Tibial nerve (tissue), 4 donors: ENCODE data around the gene ING5. TPM values are rescaled to one million over a fixed set of nuclear protein-coding genes. Genes with fewer than 3 reads are reported as not detected.
"Not testable (repeated sequence)": the region's sequence is repeated elsewhere in the genome, so short reads cannot be mapped to it uniquely, and the experiment has no call there.

ENCODE experiments used
- DNase-seq, 2 donors: peaks; one replicate each; pipeline ENCODE4 v3.0.0-alpha.2; 2019; ENCODE audit warnings: low spot score in 2 of 2
- H3K27ac ChIP-seq, 4 donors: fragments of 200-600 bp; sonication (generic) in 3 of 4; one replicate each; pipeline ENCODE4 v1.5.1; 2017 to 2019; ENCODE audit warnings: mild to moderate bottlenecking in 1 of 4
- H3K27me3 ChIP-seq, 2 donors: fragments of 200-600 bp; sonication (generic) in 1 of 2; one replicate each; pipeline versions ENCODE4 v1.5.1 to v1.6.0; 2017 to 2019
- H3K36me3 ChIP-seq, 3 donors: fragments of 200-600 bp; sonication (generic); one replicate each; pipeline ENCODE4 v1.5.1; 2018 to 2019
- H3K4me1 ChIP-seq, 4 donors: fragments of 200-600 bp; sonication (generic) in 3 of 4; one replicate each; pipeline ENCODE4 v1.5.1; 2017 to 2019
- H3K4me3 ChIP-seq, 4 donors: fragments of 200-600 bp; sonication (generic) in 3 of 4; one replicate each; pipeline ENCODE4 v1.5.1; 2017 to 2019; ENCODE audit warnings: mild to moderate bottlenecking in 1 of 4, moderate library complexity in 1 of 4
- H3K9me3 ChIP-seq, 4 donors: fragments of 200-600 bp; sonication (generic) in 3 of 4; one replicate each; pipeline ENCODE4 v1.5.1; 2017 to 2019
- CTCF ChIP-seq, 5 experiments: fragments of 200-600 bp in 3 of 5; fragments of 450-650 bp in 2 of 5; sonication (generic) in 3 of 5; IDR thresholded peaks; one replicate each; pipeline ENCODE4 v1.5.1; 2016 to 2019; ENCODE audit warnings: antibody characterized with exemption in 5 of 5, mild to moderate bottlenecking in 3 of 5, moderate library complexity in 2 of 5
- EP300 ChIP-seq, 2 donors: sonication (generic); formaldehyde crosslinking; IDR thresholded peaks; one replicate each; pipeline ENCODE4 v1.6.1; 2017; ENCODE audit warnings: antibody characterized with exemption in 2 of 2, mild to moderate bottlenecking in 1 of 2
- POLR2A ChIP-seq, 2 donors: fragments of 450-650 bp; IDR thresholded peaks; one replicate each; pipeline ENCODE4 v1.6.1; 2017; ENCODE audit warnings: antibody characterized with exemption in 2 of 2, mild to moderate bottlenecking in 2 of 2, moderate library complexity in 2 of 2
- WGBS, 2 donors: methylation state at CpG; one replicate each; pipeline ENCODE4 v1.1.5; 2018; 5-methylcytosine and 5-hydroxymethylcytosine counted together
- total RNA-seq, 4 donors: library from RNA; depleted of rRNA; stranded (reverse); fragments of >200 nt; gene quantifications; one replicate each; pipeline ENCODE4 v1.1.0, GENCODE V29; 2016

Gene ING5
- total RNA-seq, 4 donors from 2014 or later, result 33.4 to 73.3 (median 56.2) TPM

- H3K4me1 ChIP-seq, result peaks cover 0 to 6% (median 0%) of the 10 kb centered on the region in 4 donors
- TF ChIP-seq CTCF (IDR thresholded peaks at IDR 0.05), result no peak
- TF ChIP-seq EP300 (IDR thresholded peaks at IDR 0.05), result no peak
- no peak for TF ChIP-seq POLR2A (IDR thresholded peaks at IDR 0.05)
- no peaks in the 10 kb centered on the region for H3K9me3 ChIP-seq
- DNase-seq, result no peak
- WGBS, 2 donors, result 88 to 90% methylated on average over 18 of the region's 18 CpGs
- peaks cover 0 to 98% (median 0%) of the 10 kb centered on the region in 3 donors for H3K36me3 ChIP-seq
- no peaks in the 10 kb centered on the region for H3K27me3 ChIP-seq
- no peak overlapping the region for H3K4me3 ChIP-seq
- H3K27ac ChIP-seq, result no peak overlapping the region
These were observed 53.3 kb downstream of the ING5 start for GRCh38 chr2:241755166-241755565.

GRCh38 chr2:241755777-241756176 is 53.9 kb downstream of the ING5 start:
- H3K27ac ChIP-seq, result no peak overlapping the region
- peaks cover 0 to under 1% (median 0%) of the 10 kb centered on the region in 4 donors for H3K4me1 ChIP-seq
- WGBS, 2 donors, result 93 to 94% methylated on average over 10 to 13 of the region's 27 CpGs
- no peaks in the 10 kb centered on the region for H3K27me3 ChIP-seq
- peaks cover 0 to 100% (median 0%) of the 10 kb centered on the region in 3 donors for H3K36me3 ChIP-seq
- TF ChIP-seq EP300 (IDR thresholded peaks at IDR 0.05) (no peak), CTCF (IDR thresholded peaks at IDR 0.05) (no peak), POLR2A (IDR thresholded peaks at IDR 0.05) (no peak)
- H3K9me3 ChIP-seq, result no peaks in the 10 kb centered on the region
- no peak for DNase-seq
- H3K4me3 ChIP-seq, result no peak overlapping the region

GRCh38 chr2:241759067-241759807 is 57.4 kb downstream of the ING5 start:
- Histone ChIP-seq H3K4me3 (no peak overlapping the region), H3K27ac (no peak overlapping the region), H3K27me3 (no peaks in the 10 kb centered on the region), H3K9me3 (no peaks in the 10 kb centered on the region), H3K4me1 (no peaks in the 10 kb centered on the region), H3K36me3 (peaks cover 0 to 91% (median 0%) of the 10 kb centered on the region in 3 donors)
- TF ChIP-seq CTCF (IDR thresholded peaks at IDR 0.05) (no peak), POLR2A (IDR thresholded peaks at IDR 0.05) (no peak), EP300 (IDR thresholded peaks at IDR 0.05) (no peak)
- 78 to 79% methylated on average over 20 of the region's 20 CpGs for WGBS, 2 donors
- DNase-seq, result no peak

- not testable (repeated sequence) for H3K4me3 ChIP-seq, DNase-seq, H3K27ac ChIP-seq, H3K4me1 ChIP-seq, H3K27me3 ChIP-seq, H3K9me3 ChIP-seq
- H3K36me3 ChIP-seq, result peaks cover 0 to 85% (median 0%) of the 10 kb centered on the region in 3 donors
- 93 to 97% methylated on average over 7 to 11 of the region's 16 CpGs for WGBS, 2 donors
These were observed 58.1 kb downstream of the ING5 start for GRCh38 chr2:241759893-241760292.

GRCh38 chr2:241760301-241760771 is 58.5 kb downstream of the ING5 start:
- no peaks in the 10 kb centered on the region for H3K4me1 ChIP-seq
- 95 to 97% methylated on average over 9 to 14 of the region's 17 CpGs for WGBS, 2 donors
- DNase-seq, result no peak
- H3K36me3 ChIP-seq, result peaks cover 0 to 80% (median 0%) of the 10 kb centered on the region in 3 donors
- H3K27me3 ChIP-seq, result no peaks in the 10 kb centered on the region
- no peak overlapping the region for H3K27ac ChIP-seq
- H3K9me3 ChIP-seq, result no peaks in the 10 kb centered on the region
- H3K4me3 ChIP-seq, result no peak overlapping the region
- TF ChIP-seq EP300 (IDR thresholded peaks at IDR 0.05), result no peak

- DNase-seq, result no peak
- no peaks in the 10 kb centered on the region for H3K27me3 ChIP-seq
- no peak for TF ChIP-seq CTCF (IDR thresholded peaks at IDR 0.05)
- TF ChIP-seq POLR2A (IDR thresholded peaks at IDR 0.05), result no peak
- TF ChIP-seq EP300 (IDR thresholded peaks at IDR 0.05), result no peak
- H3K9me3 ChIP-seq, result no peaks in the 10 kb centered on the region
- no peak overlapping the region for H3K27ac ChIP-seq
- no peak overlapping the region for H3K4me3 ChIP-seq
- no peaks in the 10 kb centered on the region for H3K4me1 ChIP-seq
- WGBS, 2 donors, result 80 to 81% methylated on average over 18 of the region's 18 CpGs
- peaks cover 0 to 61% (median 0%) of the 10 kb centered on the region in 3 donors for H3K36me3 ChIP-seq
These were observed 60.6 kb downstream of the ING5 start for GRCh38 chr2:241762321-241762932.
